SK-N-SH (cell line): Measurements from ENCODE around the gene VAPB. TPM values are rescaled to one million over a fixed set of nuclear protein-coding genes. Genes with fewer than 3 reads are reported as not detected.

Experiments
- CTCF ChIA-PET: fragments of 300-600, 350-600 bp; formaldehyde crosslinking; extraction: SDS; loops from one replicate; lab custom pipeline; 2021; lab: Yijun Ruan, JAX
- POLR2A ChIA-PET: fragments of 350-600 bp; sonication (Branson Sonifier 250); formaldehyde crosslinking; extraction: SDS; loops from one replicate; lab custom pipeline; 2020; ENCODE audit warnings: antibody characterized with exemption, inconsistent platforms; lab: Yijun Ruan, JAX
- DNase-seq: peaks from one replicate; pipeline ENCODE4 v3.0.0; 2012
- H2AFZ ChIP-seq: fragments of 200-600 bp; sonication (generic); 2 replicates; pipeline ENCODE4 v1.8.1; 2016; ENCODE audit warnings: antibody characterized with exemption, mild to moderate bottlenecking, low read depth
- H3F3A ChIP-seq: fragments of 200-600 bp; sonication (generic); replicated peaks from 2 replicates; pipeline ENCODE3; 2016; ENCODE audit warnings: antibody characterized with exemption, mild to moderate bottlenecking; ENCODE audit not compliant: insufficient read depth
- H3K27ac ChIP-seq, 2 experiments: fragments of 200-500 bp in 1 of 2; fragments of 200-600 bp in 1 of 2; sonication (Bioruptor generic) in 1 of 2; sonication (generic), shearing (Covaris generic) in 1 of 2; 2 replicates each; pipeline versions ENCODE4 v1.5.1 to v1.6.1; 2014 to 2016; ENCODE audit warnings: low read depth in 2 of 2, inconsistent platforms in 1 of 2, low read length in 1 of 2, mild to moderate bottlenecking in 1 of 2, mixed read lengths in 1 of 2
- H3K27me3 ChIP-seq: fragments of 200-600 bp; sonication (generic), shearing (Covaris generic); 2 replicates; pipeline ENCODE4 v1.6.1; 2016; ENCODE audit warnings: mixed run types; ENCODE audit not compliant: insufficient read depth
- H3K36me3 ChIP-seq, 2 experiments: fragments of 200-500 bp in 1 of 2; fragments of 200-600 bp in 1 of 2; sonication (Bioruptor generic) in 1 of 2; sonication (generic) in 1 of 2; replicated peaks in 1 of 2; 2 replicates each; pipeline versions ENCODE3 to v1.5.1; 2014 to 2016; ENCODE audit warnings: low read length in 1 of 2, mild to moderate bottlenecking in 1 of 2; ENCODE audit not compliant: insufficient read depth in 2 of 2, control insufficient read depth in 1 of 2
- H3K4me1 ChIP-seq, 2 experiments: fragments of 200-500 bp in 1 of 2; fragments of 200-600 bp in 1 of 2; sonication (Bioruptor generic) in 1 of 2; sonication (generic), shearing (Covaris generic) in 1 of 2; 2 replicates each; pipeline versions ENCODE4 v1.5.1 to v1.6.1; 2014 to 2016; ENCODE audit warnings: low read depth in 1 of 2, low read length in 1 of 2, mixed run types in 1 of 2; ENCODE audit not compliant: insufficient read depth in 2 of 2, control insufficient read depth in 1 of 2
- H3K4me2 ChIP-seq: fragments of 200-600 bp; sonication (generic), shearing (Covaris generic); 2 replicates; pipeline ENCODE4 v1.6.1; 2017; ENCODE audit warnings: mixed run types
- H3K4me3 ChIP-seq, 2 experiments: fragments of 200-500 bp in 1 of 2; fragments of 200-600 bp in 1 of 2; sonication (Bioruptor generic) in 1 of 2; sonication (generic), shearing (Covaris generic) in 1 of 2; 2 replicates each; pipeline versions ENCODE4 v1.5.1 to v1.8.1; 2014 to 2016; ENCODE audit warnings: low read depth in 2 of 2, inconsistent platforms in 1 of 2, low read length in 1 of 2, mild to moderate bottlenecking in 1 of 2, mixed read lengths in 1 of 2, moderate library complexity in 1 of 2
- H3K79me2 ChIP-seq: fragments of 200-600 bp; sonication (generic); 2 replicates; pipeline ENCODE4 v1.8.1; 2017; ENCODE audit warnings: mild to moderate bottlenecking; ENCODE audit not compliant: insufficient read depth
- H3K9ac ChIP-seq: fragments of 200-600 bp; sonication (generic); 2 replicates; pipeline ENCODE4 v1.6.1; 2017; ENCODE audit warnings: mixed run types
- H3K9me2 ChIP-seq: fragments of 200-600 bp; sonication (generic); 2 replicates; pipeline ENCODE4 v1.6.1; 2017; ENCODE audit warnings: mixed run types
- H3K9me3 ChIP-seq: fragments of 200-600 bp; sonication (generic); 2 replicates; pipeline ENCODE4 v1.6.1; 2017; ENCODE audit warnings: mixed run types, mild to moderate bottlenecking, moderate library complexity
- H4K20me1 ChIP-seq: fragments of 200-600 bp; sonication (generic); 2 replicates; pipeline ENCODE4 v1.6.1; 2017; ENCODE audit warnings: mild to moderate bottlenecking, mixed run types; ENCODE audit not compliant: insufficient read depth
- EP300 ChIP-seq, 2 experiments: IDR thresholded peaks; 2 replicates each; pipeline versions ENCODE4 v1.4.0 to v1.6.1; 2012; ENCODE audit warnings: borderline replicate concordance in 1 of 2, low read depth in 1 of 2, low read length in 1 of 2
- EZH2phosphoT487 ChIP-seq: fragments of 200-600 bp; sonication (generic); IDR thresholded peaks from 2 replicates; pipeline ENCODE4 v1.6.1; 2017; ENCODE audit warnings: low read depth, mixed run types, mild to moderate bottlenecking, antibody characterized with exemption, moderate library complexity, borderline replicate concordance
- FOXJ3 ChIP-seq: sonication (generic); formaldehyde crosslinking; IDR thresholded peaks from 2 replicates; pipeline ENCODE4 v1.5.1; 2020; ENCODE audit warnings: mild to moderate bottlenecking, missing genetic modification reagents
- GABPA ChIP-seq: IDR thresholded peaks from 2 replicates; pipeline ENCODE4 v1.4.0; 2012; ENCODE audit warnings: low read depth, mild to moderate bottlenecking
- MAX ChIP-seq: IDR thresholded peaks from 2 replicates; pipeline ENCODE4 v1.4.0; 2012; ENCODE audit warnings: low read depth
- NFIC ChIP-seq: IDR thresholded peaks from 2 replicates; pipeline ENCODE4 v1.4.0; 2012; ENCODE audit warnings: borderline replicate concordance
- RAD21 ChIP-seq: IDR thresholded peaks from 2 replicates; pipeline ENCODE4 v1.6.1; 2012; ENCODE audit warnings: mild to moderate bottlenecking, low read length
- RCOR1 ChIP-seq: fragments of 150-350 bp; IDR thresholded peaks from 2 replicates; pipeline ENCODE4 v1.6.1; 2017; ENCODE audit warnings: antibody characterized with exemption, low read length
- REST ChIP-seq: IDR thresholded peaks from 2 replicates; pipeline ENCODE4 v1.6.1; 2012; ENCODE audit warnings: mild to moderate bottlenecking, low read depth, low read length, moderate library complexity
- TEAD4 ChIP-seq: IDR thresholded peaks from 2 replicates; pipeline ENCODE4 v1.4.0; 2012; ENCODE audit warnings: mild to moderate bottlenecking, borderline replicate concordance; ENCODE audit not compliant: insufficient read depth
- USF1 ChIP-seq: IDR thresholded peaks from 2 replicates; pipeline ENCODE4 v1.4.0; 2012; ENCODE audit warnings: low read depth, borderline replicate concordance
- YY1 ChIP-seq: IDR thresholded peaks from 2 replicates; pipeline ENCODE4 v1.4.0; 2012; ENCODE audit warnings: low read depth, mild to moderate bottlenecking
- ZBTB33 ChIP-seq: IDR thresholded peaks from 2 replicates; pipeline ENCODE4 v1.4.0; 2012; ENCODE audit warnings: low read depth, borderline replicate concordance
- WGBS: methylation state at CpG from one replicate; pipeline ENCODE4 v1.1.6; 2017; ENCODE audit warnings: low lambda C conversion rate; 5-methylcytosine and 5-hydroxymethylcytosine counted together
- polyA plus RNA-seq, 3 experiments: library from polyadenylated mRNA; depleted of rRNA; stranded (reverse); fragments of >200 nt; gene quantifications; 2 replicates each; pipeline ENCODE4 v1.2.3, GENCODE V29; 2012

Gene VAPB
- polyA plus RNA-seq, 1 of the 3 experiments (the other 2 are of a cell fraction) = 16.9 TPM

GRCh38 chr20:58498470-58499068, 109.5 kb downstream of the VAPB start (continued):
- TF ChIP-seq NFIC = no peak
- TF ChIP-seq EZH2phosphoT487 = no peak
- TF ChIP-seq USF1 = no peak
- TF ChIP-seq RAD21 = no peak
- TF ChIP-seq, all 33 proteins: peak for 0

DNA sequence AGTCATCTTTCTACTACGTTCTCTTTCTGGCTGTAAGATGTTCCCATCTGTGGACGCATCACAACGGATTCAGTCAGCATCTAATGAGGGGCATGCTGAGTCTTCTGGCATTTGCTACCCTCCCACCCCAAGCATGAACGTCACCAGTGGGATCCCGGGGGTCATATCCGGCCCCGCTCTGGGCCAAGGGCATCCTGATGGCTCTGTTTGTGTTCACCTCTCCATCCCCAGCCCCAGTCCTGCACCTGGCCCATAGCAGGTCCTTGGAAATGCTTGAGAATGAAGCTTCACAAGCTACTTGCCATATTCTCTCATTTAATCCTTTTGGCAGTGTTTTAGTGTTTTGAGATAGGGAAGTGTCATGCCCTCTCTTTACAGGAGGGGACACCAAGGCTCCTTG, 111.2 kb downstream of the VAPB start:
- POLR2A ChIA-PET = no interaction called here
- WGBS = 79% methylated on average over 7 of the region's 7 CpGs
- CTCF ChIA-PET = interaction anchor here (1.2 kb wide), 1 partner anchor 26 kb away, joined by 3 read pairs; no protein-coding TSS in a partner anchor

More for the DNA sequence above, 111.2 kb downstream of the VAPB start:
- Histone ChIP-seq H3K79me2 (no peaks in the 10 kb centered on the region), H3K27me3 (no peaks in the 10 kb centered on the region), H3K27ac (no peak overlapping the region), H3K4me2 (no peak overlapping the region), H3F3A (no peaks in the 10 kb centered on the region), H3K9me3 (0 out of 2 replicates have a peak, but pooled peaks cover 4% of the 10 kb centered on the region), H3K36me3 (no peaks in the 10 kb centered on the region), H4K20me1 (no peaks in the 10 kb centered on the region), H3K9me2 (no peaks in the 10 kb centered on the region), H3K9ac (no peak overlapping the region), H2AFZ (no peak overlapping the region), H3K4me3 (no peak overlapping the region), H3K4me1 (no peaks in the 10 kb centered on the region)
- no peak for TF ChIP-seq USF1
- TF ChIP-seq FOXJ3 = no peak
- no peak for TF ChIP-seq MAX
- TF ChIP-seq RAD21 = no peak
- no peak for TF ChIP-seq RCOR1
- TF ChIP-seq GABPA = no peak
- TF ChIP-seq TEAD4 = no peak
- no peak for TF ChIP-seq YY1
- no peak for TF ChIP-seq REST
- TF ChIP-seq ZBTB33 = no peak
- TF ChIP-seq EP300 (IDR thresholded peaks at IDR 0.05; ENCODE audit: borderline replicate concordance in 1 of 2, low read depth in 1 of 2, low read length in 1 of 2) = no peak
- no peak for DNase-seq

Other genes starting within 250 kb of the VAPB start
- gene ANKRD60, start 160.6 kb upstream of the VAPB start, polyA plus RNA-seq (2012; rRNA removed) = not detected in 2 replicates
- gene RAB22A, start 79.5 kb upstream of the VAPB start, polyA plus RNA-seq (2012; rRNA removed) = 10.7 and 12.7 TPM in 2 replicates
- 0.31 and 0.99 TPM in 2 replicates for gene APCDD1L, start 126.2 kb downstream of the VAPB start, polyA plus RNA-seq (2012; rRNA removed)